ENCODE measurements around the gene PIK3CD.

DNA sequence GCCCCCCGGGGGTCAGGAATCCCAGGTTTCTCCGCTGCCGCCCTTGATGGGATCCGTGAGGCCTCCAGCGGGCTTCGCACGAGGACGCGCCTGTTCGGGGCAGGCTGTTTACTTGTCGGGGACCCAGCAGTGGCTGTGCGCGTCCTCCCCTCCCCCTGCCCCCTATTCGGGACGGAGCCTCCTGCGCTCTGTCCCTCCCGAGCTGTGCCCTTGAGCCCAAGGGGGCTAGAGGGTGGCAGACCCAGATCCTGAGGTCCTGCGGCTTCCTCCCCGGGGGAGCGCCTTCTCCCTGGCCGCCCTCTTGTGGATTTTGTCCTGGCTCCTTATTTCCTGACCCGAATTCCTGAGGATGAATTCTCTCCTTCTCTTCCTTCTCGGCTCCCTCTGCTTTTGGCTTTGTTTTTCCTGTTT, 38.4 kb downstream of the PIK3CD start:
- TF ChIP-seq CTCF (IDR thresholded peaks at IDR 0.05): no peak
- TF ChIP-seq POLR2A (IDR thresholded peaks at IDR 0.05): no peak
